Ovary (tissue), 3 donors: ENCODE results near the gene CCDC196.

Source experiments
- EP300 ChIP-seq: sonication (generic); formaldehyde crosslinking; IDR thresholded peaks from one replicate; pipeline ENCODE4 v1.6.1; 2017; ENCODE audit warnings: antibody characterized with exemption
- TF ChIP-seq, protein P1 (sequence below), 3 donors: fragments of 450-650 bp in 2 of 3; fragments of 200-600 bp in 1 of 3; IDR thresholded peaks; one replicate each; pipeline versions ENCODE4 v1.5.1 to v1.8.0; 2016 to 2022; ENCODE audit warnings: antibody characterized with exemption in 3 of 3, mild to moderate bottlenecking in 1 of 3
- donor health status: DM: no; HTN: no; CAD: no.

DNA sequence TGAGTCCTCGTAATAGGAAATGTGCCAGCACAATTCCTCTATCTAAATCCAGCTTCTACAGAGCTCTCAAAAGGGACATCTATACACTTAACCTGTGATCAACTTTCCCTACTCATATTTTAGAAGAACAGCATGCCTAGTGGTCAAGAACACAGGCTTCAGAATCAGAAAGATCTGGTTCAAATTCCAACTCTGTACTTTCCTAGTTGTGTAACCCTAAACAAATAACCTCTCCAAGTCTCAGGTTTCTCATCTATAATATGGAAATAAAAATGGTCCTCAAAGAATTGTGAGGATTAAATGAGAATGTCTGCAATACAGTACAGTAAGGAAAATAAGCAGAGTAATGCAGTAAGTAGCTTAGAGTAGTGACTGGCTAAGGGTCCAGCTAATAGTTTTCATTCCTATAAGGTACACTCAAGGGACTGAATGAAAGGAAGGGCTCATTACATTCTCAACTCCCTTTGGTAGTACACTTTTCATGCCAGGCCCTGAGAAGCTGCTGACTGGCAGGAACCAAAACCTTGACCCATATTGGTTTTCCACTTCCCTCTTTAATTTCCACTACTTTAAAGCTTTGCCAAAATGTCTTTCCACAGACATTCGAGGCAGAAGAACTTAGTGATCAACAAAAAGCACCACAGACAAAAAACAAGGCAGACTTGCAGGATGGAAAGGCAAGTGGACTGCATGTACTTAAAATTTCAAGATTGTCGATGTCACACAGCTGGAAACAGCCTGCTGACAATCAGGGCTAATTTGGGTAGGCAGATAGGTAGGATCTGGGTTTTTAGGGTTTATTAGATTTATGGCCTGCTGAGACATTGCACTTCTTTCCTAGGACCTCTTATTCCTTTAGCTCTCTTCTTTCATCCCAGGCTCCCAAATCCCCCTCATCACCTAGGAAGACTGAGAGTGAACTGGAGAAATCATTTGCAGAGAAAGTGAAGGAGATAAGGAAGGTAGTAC is 4.3 kb downstream of the CCDC196 start:
- TF ChIP-seq, protein P1, sequence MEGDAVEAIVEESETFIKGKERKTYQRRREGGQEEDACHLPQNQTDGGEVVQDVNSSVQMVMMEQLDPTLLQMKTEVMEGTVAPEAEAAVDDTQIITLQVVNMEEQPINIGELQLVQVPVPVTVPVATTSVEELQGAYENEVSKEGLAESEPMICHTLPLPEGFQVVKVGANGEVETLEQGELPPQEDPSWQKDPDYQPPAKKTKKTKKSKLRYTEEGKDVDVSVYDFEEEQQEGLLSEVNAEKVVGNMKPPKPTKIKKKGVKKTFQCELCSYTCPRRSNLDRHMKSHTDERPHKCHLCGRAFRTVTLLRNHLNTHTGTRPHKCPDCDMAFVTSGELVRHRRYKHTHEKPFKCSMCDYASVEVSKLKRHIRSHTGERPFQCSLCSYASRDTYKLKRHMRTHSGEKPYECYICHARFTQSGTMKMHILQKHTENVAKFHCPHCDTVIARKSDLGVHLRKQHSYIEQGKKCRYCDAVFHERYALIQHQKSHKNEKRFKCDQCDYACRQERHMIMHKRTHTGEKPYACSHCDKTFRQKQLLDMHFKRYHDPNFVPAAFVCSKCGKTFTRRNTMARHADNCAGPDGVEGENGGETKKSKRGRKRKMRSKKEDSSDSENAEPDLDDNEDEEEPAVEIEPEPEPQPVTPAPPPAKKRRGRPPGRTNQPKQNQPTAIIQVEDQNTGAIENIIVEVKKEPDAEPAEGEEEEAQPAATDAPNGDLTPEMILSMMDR (IDR thresholded peaks at IDR 0.05), result no peak
- TF ChIP-seq EP300, result no peak
